Osteocyte (in vitro differentiated cells): ENCODE results near the gene KLHDC4. TPM values are rescaled to one million over a fixed set of nuclear protein-coding genes. Genes with fewer than 3 reads are reported as not detected.
A peak's percentile ranks its signal among the peaks of the same experiment; 100 is the strongest.
"Not testable (repeated sequence)": the region's sequence is repeated elsewhere in the genome, so short reads cannot be mapped to it uniquely, and the experiment has no call there.

Experiments
- DNase-seq: peaks from one replicate; pipeline ENCODE4 v3.0.0; 2021; ENCODE audit warnings: mixed read lengths; ENCODE audit not compliant: unreplicated experiment; ENCODE audit errors: extremely low spot score
- H3K27ac Mint-ChIP-seq: one replicate; pipeline ENCODE4 v1.8.0; 2021; ENCODE audit warnings: mild to moderate bottlenecking, mixed read lengths; ENCODE audit not compliant: unreplicated experiment
- H3K27me3 Mint-ChIP-seq: one replicate; pipeline ENCODE4 v1.8.0; 2021; ENCODE audit warnings: mixed read lengths; ENCODE audit not compliant: unreplicated experiment
- H3K36me3 Mint-ChIP-seq: one replicate; pipeline ENCODE4 v1.8.0; 2021; ENCODE audit warnings: mixed read lengths; ENCODE audit not compliant: unreplicated experiment
- H3K4me1 Mint-ChIP-seq: one replicate; pipeline ENCODE4 v1.8.0; 2021; ENCODE audit warnings: mixed read lengths; ENCODE audit not compliant: unreplicated experiment
- H3K4me3 Mint-ChIP-seq: one replicate; pipeline ENCODE4 v1.8.0; 2021; ENCODE audit warnings: mild to moderate bottlenecking, moderate library complexity, mixed read lengths; ENCODE audit not compliant: unreplicated experiment
- H3K9me3 Mint-ChIP-seq: one replicate; pipeline ENCODE4 v1.8.0; 2021; ENCODE audit warnings: mixed read lengths; ENCODE audit not compliant: unreplicated experiment
- CTCF ChIP-seq: fragments of 200-600 bp; sonication (generic); IDR thresholded peaks from 2 replicates; pipeline ENCODE4 v1.5.0; 2021; ENCODE audit warnings: antibody characterized with exemption, mild to moderate bottlenecking, moderate library complexity
- total RNA-seq: library from RNA; stranded (reverse); gene quantifications from 2 replicates; pipeline ENCODE4 v1.2.1, GENCODE V29; 2021

KLHDC4 gene
- total RNA-seq, 1 donor from 2014 or later = 31.0 TPM

- no peaks in the 10 kb centered on the region for H3K36me3 Mint-ChIP-seq
- no peaks in the 10 kb centered on the region for H3K27me3 Mint-ChIP-seq
- no peak overlapping the region for H3K4me3 Mint-ChIP-seq
- no peak for TF ChIP-seq CTCF
- H3K9me3 Mint-ChIP-seq = no peaks in the 10 kb centered on the region
- peaks cover 19% of the 10 kb centered on the region for H3K4me1 Mint-ChIP-seq
- no peak overlapping the region for H3K27ac Mint-ChIP-seq
- DNase-seq = no peak
These were observed 19.0 kb upstream of the KLHDC4 start for GRCh38 chr16:87784812-87785211.

- Mint-ChIP-seq H3K36me3 (no peaks in the 10 kb centered on the region), H3K4me3 (no peak overlapping the region), H3K9me3 (no peaks in the 10 kb centered on the region), H3K4me1 (peaks cover 35% of the 10 kb centered on the region), H3K27ac (no peak overlapping the region), H3K27me3 (no peaks in the 10 kb centered on the region)
- DNase-seq = no peak
- no peak for TF ChIP-seq CTCF
These were observed 16.2 kb upstream of the KLHDC4 start for GRCh38 chr16:87782033-87782432.

- no peak for DNase-seq
- H3K27ac Mint-ChIP-seq = peak overlapping the region; percentile 64
These were observed 14.7 kb upstream of the KLHDC4 start for GRCh38 chr16:87780385-87780989.

GRCh38 chr16:87778830-87779579 is 13.2 kb upstream of the KLHDC4 start:
- peaks cover 27% of the 10 kb centered on the region for H3K4me1 Mint-ChIP-seq
- DNase-seq = peak; percentile 97
- no peaks in the 10 kb centered on the region for H3K9me3 Mint-ChIP-seq
- no peaks in the 10 kb centered on the region for H3K27me3 Mint-ChIP-seq
- H3K27ac Mint-ChIP-seq = peak overlapping the region; percentile 96
- TF ChIP-seq CTCF = peak; percentile 99
- H3K36me3 Mint-ChIP-seq = no peaks in the 10 kb centered on the region
- peak overlapping the region; percentile 40 for H3K4me3 Mint-ChIP-seq

More at GRCh38 chr16:87780385-87780989, 14.7 kb upstream of the KLHDC4 start:
- Mint-ChIP-seq H3K36me3 (no peaks in the 10 kb centered on the region), H3K27me3 (no peaks in the 10 kb centered on the region), H3K4me1 (peaks cover 35% of the 10 kb centered on the region), H3K9me3 (no peaks in the 10 kb centered on the region), H3K4me3 (no peak overlapping the region)
- no peak for TF ChIP-seq CTCF

- Mint-ChIP-seq H3K27ac (peak overlapping the region; percentile 96), H3K36me3 (no peaks in the 10 kb centered on the region), H3K4me1 (peaks cover 27% of the 10 kb centered on the region), H3K9me3 (no peaks in the 10 kb centered on the region), H3K4me3 (peak overlapping the region; percentile 40), H3K27me3 (no peaks in the 10 kb centered on the region)
- TF ChIP-seq CTCF = no peak
- no peak for DNase-seq
These were observed 12.7 kb upstream of the KLHDC4 start for GRCh38 chr16:87778476-87778829.

DNA sequence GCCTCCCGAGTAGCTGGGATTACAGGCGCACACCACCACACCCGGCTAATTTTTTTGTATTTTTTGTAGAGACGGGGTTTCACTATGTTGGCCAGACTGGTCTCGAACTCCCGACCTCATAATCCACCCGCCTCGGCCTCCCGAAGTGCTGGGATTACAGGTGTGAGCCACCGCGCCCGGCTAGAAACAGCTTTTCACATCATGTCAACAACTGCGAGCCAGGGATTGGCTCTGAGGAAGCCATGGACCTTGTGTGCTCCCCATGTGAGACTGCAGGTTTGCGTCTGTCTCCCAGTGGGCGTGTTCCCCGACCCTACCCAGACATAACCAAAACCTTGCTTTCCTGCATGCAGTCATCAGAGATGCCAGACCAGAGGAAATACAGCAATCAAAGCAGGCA is 8.1 kb upstream of the KLHDC4 start:
- not testable (repeated sequence) for H3K9me3 Mint-ChIP-seq, H3K27me3 Mint-ChIP-seq, H3K4me3 Mint-ChIP-seq, H3K36me3 Mint-ChIP-seq, DNase-seq, H3K27ac Mint-ChIP-seq
- H3K4me1 Mint-ChIP-seq = peaks cover 15% of the 10 kb centered on the region

- DNase-seq, H3K27ac Mint-ChIP-seq: not testable (repeated sequence)
These were observed 1.7 kb upstream of the KLHDC4 start for GRCh38 chr16:87767456-87767855.

More at GRCh38 chr16:87767456-87767855, 1.7 kb upstream of the KLHDC4 start:
- Mint-ChIP-seq H3K4me3 (peak overlapping the region; percentile 60), H3K4me1 (peaks cover 19% of the 10 kb centered on the region)
- not testable (repeated sequence) for H3K27me3 Mint-ChIP-seq, H3K36me3 Mint-ChIP-seq, H3K9me3 Mint-ChIP-seq
